Central memory CD4-positive, alpha-beta T cell (primary cell): ENCODE data around the gene ASTN1.

Experiments
- DNase-seq: peaks from one replicate; pipeline ENCODE4 v3.0.0; 2022

Gene ASTN1

DNA sequence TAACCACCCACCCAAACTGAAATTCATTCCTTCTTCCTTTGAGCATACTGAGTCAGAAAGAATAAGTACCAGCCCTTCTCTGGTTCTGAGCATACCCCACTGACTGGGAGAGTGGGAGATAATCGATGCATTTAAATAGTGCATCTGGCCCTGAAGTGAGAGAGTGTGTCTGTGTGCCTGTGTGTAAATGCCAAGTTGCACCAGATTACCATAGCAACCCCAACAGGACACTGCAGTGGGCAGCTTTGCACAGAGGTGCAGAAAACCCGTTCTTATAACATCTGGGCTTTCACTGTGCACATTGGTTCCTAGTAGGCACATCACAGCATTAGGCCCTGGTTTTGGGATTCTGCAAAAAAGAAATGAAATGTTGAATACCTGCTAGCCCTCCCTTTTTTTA, 2.3 kb downstream of the ASTN1 start:
- no peak for DNase-seq

DNA sequence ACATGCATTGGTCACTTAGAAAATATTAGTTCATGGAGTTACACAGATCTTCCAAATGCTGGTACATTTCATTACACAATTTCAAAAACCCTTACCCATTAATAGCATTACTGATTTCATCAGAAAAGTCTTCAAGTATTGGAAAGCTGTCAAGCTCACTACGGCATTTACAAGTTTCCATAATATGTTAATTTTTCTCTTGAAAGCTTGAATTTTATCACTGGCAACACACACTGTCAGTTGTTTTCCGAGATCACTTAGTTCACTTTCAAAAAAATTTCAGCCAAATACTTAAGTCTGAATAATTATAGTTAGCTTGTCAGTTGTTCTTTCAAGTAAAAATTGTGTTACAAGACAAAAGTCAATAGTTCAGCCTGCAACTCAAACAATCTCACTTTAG, 18.0 kb downstream of the ASTN1 start:
- no peak for DNase-seq

DNA sequence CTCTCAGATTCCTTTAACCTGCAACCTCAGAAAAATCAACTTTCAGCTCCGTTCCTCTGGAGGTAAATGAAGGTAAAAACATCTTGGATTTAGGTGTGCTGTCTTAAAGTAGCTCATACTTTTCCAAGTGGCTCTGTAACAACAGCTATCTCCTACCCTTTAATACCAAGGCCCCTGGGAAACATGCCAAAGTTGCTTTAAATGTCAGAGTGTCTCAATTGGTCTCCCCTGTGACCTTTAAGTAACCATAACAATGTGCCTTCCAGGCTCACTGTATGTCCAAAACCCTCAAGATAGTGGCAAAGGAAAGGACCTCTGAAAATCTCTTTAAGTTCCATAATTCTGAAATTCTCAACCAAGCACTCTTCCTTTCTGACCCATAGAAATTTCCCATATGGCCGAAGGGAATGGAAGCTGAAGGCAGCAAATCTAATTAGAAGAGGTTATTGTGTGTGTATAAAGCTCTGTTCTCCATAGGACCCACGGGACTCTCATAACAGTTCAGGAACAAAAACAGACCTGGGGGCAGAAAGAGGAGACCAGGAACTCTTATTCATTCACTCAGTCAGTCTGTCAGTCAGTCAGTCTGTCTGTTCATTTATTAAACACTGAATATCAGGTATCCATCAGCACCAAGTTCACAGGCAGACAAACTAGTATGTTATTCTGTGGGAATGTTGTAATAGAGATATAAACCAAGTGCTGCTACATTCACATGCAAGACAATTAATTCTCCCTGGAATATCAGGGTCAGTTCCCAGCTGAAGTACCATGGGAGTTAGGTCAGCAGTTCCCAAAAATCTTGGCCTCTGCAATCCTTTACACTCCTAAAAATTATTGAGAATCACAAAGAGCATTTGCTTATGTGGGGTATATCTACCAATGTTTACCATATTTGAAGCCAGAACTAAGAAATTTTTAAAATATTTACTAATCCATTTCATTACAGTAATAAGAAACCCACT, 19.1 kb downstream of the ASTN1 start:
- no peak for DNase-seq

DNA sequence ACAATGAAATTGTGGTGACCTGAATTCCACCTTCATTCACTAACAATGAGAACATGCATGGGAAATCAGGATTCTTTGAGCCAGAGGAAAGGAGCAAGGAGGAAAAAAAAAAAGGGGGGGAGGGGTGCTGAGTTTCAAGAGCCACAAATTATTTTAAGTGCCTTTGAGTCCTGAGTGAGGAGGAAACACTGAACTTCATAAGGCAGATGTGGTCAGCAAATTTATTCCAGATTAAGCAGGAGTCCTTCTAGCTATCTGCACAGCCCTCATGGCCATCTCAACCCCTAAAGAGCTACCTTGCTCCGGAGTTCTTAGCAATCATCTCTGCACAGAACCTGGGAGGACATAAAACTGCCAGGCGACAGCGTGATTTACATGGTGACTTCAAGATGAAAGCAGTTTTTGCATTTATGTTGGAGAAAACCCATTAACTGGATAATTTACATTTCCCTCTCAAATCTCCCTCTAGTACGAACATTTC, 21.7 kb downstream of the ASTN1 start:
- no peak for DNase-seq

DNA sequence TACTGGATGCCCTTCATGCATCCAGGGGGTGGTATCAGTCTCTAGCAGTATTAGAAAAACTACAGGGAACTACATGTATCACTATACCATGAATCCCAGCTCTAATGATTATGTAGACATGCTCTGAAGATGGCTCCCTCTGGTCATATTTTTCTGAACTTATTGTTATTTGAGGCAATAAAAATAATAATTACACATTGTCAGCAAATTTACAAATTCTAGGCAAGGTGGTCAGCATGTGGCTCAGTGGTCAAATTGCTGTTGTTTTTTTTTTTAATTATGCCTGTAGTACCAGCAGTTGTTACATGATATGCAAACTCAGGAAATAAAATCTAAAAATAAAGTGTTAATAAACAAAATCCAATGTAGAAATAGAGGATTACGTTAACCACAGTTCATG, 22.5 kb downstream of the ASTN1 start:
- no peak for DNase-seq

DNA sequence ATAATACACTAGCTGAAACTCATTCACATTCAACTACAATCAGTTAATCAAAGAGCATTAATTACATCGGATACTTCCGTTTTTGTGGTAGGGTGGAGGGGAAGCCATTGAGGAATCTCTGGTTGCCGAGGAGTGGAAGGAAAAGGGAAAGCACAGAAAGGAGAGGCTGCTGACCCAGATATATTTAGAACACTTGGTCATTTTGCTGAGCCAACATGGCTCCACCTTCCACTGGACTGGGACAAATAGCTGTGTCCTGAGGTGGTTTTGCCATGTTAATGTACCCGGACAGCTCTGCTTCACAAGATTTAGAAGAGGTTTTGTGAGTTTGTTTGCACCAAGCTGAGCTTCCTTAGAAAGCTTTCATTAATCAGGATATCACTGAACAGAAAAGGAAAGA, 26.2 kb downstream of the ASTN1 start:
- DNase-seq: no peak

DNA sequence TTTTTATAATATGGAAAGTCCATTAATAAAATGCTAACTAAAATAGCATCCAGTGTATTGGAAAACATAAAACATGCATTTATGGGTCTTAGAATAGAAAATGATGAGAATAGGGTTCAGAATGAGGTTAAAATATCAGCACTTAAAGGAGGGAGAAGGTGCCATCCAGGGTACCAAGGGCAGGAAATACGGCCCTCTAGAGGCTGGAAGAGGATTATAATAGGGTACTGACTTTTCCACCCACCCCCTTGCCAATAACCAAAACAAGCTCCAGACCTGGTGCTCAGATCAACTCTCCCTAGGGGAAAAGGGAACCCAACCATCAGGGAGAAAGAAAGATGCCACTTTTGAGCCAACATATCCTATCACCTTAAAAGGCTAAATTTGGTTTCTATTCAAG, 26.7 kb downstream of the ASTN1 start:
- no peak for DNase-seq

DNA sequence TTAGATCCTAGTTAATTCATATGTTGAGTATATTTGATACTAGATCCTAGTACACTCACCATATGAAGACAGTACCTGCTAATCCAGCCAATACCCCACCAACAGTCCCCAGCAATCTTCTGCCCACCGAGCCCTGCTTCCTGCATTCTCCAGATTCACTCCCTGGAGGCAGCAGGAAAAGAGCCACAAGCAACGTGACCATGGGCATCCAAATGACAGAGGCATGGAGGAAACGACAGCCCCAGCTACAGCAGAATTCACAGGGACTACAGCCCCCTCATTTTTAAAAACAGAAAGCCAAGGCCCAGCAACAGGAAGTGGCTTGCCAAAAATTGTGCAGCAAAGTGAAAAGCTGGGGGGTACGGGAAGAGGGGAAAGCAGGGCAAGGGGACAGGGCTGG, 29.3 kb downstream of the ASTN1 start:
- no peak for DNase-seq

DNA sequence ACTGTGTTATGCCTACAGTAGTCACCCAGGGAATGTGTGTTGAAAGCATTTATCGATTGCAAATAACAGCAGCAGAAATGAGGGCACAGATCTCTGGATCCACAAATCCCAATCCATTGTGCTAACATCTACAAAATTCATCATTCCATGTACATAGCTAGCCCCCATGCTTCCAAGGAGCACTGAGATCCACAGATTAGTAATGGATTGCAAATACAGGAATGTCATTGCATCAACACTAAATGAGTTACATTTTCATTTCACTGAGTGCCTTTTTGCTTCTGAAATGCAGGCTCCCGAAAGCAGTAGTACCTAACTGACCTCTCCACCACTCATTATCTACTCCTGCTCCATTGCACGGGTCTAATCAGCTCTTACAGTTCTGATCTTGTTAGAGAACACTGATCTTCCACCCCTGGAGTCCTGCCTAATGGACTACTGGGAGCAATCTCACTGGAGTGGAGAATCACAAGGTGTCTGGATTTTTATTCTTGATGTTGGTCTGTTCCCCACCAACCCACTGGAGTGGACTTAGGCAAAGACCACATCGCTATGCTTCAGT, 30.5 kb downstream of the ASTN1 start:
- no peak for DNase-seq

DNA sequence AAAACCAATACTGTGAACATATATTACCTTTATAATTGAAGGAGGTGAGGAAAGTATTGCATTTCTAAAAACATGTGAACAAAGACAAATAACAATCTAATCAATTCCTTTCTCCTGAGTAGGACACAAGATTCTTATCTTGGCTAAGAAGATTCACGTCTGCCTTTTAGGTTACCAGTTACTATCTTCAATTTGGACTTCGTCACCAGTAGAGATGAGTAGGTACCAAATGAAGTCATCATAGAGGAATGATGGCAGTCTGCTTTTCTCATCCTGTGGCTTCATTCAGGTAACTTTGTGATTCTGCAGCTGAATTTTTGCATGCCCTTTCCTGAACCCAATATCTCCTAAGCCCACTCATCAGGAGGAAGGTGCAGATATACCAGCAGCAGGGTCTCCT, 32.4 kb downstream of the ASTN1 start:
- DNase-seq: no peak

DNA sequence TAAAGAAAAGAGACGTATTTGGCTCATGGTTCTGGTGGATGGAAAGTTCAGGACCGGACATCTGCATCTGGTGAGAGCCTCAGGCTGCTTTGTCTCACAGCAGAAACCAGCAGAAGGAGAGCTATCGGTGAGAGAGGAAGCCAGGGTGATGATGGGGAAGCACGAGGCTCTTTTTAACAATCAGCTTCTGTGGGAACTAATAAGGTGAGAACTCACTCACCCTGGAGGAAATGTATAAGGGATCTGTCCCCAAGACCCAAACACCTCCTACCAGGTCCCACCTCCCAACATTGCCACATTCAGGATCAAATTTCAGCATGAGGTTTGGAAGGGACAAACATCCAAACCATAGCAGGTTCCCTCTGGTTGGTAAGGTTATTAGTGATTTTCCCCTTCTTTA, 32.8 kb downstream of the ASTN1 start:
- no peak for DNase-seq

DNA sequence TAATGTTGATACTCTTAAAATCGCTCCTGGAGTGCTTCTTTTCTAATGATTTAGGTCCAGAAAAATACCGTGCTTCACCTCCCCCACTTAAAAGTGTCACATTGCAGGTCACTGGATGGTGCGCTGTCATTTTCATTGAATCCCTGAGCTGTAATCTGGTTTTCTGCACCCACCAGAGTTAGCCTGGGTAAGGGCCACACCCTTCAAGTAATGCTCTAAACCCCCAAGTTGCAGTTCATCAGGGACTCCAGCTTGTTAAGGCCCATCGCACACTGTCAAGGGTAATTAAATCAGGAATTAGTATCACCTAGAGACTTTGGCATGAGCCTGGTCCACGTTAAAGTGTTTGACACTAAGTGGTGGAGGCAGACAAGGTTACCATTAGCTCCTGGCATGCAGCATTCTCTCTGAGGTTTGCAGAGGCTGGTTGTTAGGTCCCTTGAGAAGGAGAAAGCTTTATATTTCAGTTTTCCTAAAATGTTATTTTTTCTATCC, 34.0 kb downstream of the ASTN1 start:
- DNase-seq: no peak

DNA sequence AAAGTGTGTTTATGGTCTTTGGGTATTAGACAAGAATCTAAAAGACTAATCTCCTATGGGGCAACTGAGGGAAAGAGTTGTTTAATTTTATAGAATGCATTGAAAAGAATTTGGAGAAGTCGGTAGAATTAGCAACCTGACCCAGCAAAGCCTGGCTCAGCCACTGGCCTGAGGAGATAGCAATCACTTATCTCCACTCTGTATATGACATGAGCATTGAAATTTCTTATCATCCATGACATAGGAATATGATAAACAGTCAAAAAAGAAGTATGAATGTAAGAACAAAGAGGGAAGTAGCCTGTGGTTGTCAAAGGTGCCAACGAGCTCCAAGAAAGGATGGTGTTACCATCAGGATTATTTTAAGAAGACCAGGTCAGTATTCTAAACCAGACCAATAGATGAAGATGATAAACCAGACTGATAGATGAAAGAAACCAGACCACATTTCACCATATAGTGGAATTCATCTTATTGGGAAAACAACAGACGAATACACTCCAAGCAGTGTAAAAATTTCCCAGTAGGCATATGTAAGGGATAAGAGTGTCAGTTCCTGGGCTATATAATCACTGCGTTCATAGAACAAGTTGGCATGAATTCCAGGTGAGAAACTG, 35.7 kb downstream of the ASTN1 start:
- no peak for DNase-seq

DNA sequence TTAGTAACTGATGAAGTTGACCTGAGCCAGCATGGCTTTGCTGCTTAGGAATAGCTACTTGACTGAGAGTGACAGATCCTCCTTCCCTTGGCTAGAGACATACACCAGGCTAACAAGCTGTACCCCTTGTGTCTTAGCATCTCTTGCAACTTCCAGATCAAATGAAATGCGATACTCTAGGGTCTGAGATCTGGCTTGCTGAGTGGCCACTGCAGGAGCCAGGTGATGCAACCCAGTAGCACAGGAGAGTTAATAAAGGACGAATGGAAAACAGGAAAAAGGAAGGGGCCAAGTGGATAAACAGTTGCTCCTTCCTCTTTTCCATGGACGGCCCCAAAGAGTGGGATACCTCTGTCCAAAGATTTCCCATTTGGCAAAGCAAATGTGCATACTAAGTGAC, 38.2 kb downstream of the ASTN1 start:
- no peak for DNase-seq

DNA sequence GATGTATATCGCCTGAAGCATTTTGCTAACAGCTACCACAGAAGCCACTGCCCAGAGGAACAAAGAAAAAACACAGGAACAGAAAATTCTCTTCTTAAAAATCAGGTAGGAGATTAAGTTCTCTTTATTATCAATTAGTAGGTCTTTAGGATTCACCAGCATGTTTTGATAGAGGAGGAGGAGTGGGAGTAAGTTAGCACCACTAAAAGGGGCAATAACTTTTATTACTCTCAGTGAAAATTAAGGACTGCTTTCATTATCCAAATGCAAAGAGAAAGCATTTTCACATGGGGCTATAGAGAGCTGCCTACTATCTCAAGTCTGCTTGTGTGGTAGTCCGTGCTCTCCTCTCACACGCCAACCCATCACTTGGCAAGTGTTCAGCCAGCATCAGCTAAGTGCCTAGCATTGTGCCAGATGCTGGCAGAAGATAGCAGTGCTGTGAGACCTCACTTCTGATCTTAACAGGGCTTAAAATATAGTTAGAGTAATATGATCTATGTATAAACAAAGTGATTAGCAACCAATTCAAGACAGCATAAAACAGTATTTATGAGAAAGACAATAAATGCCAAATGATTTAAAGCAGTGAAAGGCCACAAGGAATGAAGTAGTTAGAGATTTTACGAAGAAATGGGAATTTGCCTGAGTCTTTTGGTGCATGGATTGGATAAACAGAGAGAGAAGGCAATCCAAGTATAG, 39.8 kb downstream of the ASTN1 start:
- no peak for DNase-seq

DNA sequence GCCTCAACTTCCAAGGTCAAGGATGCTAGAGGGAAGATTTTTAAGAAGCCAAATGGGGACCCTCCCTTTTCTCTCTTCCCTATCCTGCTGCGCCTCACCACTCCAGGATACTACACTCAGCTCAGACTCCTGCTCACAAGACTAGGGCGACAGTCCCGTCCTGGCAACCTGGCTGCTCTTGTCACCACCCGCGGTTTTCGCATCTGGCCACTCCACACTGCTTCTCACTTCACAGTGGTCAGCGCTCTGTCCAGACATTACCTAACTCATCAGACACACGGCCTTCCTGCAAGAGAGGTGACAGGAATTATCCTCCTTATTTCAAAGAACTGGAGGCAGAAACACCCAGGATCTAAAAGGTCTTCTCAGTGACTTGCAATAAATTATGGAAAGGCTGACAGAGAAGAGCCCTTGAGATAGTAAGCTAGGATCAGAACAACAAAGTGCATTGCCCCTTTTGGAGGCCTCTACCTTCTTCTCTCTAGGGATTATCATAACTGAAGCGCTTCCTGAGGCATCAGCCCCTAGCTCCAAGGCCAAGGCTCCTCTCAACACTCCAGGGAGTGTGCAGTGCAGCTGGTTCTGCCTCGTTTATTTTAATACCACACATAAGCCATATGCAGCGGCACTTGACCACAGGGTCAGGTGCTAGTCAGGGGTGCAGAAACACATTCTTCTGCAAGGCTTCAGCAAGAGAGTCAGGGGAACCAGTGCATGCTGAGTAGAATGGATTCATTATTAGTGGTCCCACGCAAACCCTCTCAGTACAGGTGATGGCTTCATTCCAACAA, 41.9 kb downstream of the ASTN1 start:
- no peak for DNase-seq

DNA sequence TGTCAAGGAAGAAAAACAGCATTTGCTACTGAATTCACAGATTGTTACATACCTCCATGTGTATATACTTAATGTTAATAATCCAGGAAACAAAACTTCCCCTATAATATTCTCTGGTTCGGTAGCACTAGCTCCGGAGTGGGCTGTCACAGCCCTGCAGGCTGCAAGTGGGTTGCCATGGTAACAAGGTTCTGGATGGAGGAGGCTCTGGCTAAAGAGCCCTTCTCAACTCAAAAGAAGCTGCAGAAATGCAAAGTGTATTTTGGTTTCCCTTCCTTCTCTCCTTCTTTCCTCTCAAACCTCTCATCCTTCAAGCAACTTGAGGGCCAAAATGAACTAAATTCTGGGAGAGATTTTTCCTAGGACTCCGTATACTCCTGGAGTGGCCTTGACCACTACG, 45.2 kb downstream of the ASTN1 start:
- DNase-seq: no peak

DNA sequence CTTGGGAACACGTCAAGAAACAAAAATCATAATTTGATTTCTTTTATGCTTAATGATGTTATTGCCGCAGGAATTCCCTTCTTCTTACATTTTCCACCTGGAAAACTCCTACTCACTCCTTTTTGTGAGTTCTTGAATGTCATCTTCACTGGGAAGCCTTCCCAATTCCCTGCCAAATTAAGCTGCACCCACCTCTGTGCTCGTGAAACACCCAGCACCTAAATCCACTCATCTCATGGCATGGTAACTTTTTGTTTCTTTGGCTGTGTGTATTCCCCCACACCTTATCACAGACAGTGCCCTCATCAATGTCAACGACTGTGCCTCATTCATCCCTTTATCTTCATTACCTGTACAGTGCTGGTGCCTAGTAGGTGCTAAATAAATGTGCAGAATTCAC, 45.6 kb downstream of the ASTN1 start:
- no peak for DNase-seq

DNA sequence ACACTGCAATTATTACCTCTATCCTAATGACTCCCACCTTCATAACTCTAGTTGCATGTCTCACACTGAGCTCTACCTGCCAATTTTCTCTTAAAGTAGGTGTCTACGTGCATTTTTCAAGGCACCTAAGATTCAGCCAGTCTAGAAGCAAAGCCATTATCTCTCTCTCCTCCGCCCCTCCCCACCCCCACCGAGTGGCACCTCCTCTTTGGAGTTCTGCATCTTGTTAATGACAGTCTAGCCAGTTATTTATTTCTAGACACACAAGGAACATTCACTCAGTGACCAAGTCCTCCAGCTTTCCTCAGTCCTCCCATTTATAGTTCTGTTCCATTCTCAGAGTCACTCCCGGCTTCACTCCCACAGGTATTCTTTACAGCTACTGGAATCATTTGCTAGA, 47.6 kb downstream of the ASTN1 start:
- DNase-seq: no peak

DNA sequence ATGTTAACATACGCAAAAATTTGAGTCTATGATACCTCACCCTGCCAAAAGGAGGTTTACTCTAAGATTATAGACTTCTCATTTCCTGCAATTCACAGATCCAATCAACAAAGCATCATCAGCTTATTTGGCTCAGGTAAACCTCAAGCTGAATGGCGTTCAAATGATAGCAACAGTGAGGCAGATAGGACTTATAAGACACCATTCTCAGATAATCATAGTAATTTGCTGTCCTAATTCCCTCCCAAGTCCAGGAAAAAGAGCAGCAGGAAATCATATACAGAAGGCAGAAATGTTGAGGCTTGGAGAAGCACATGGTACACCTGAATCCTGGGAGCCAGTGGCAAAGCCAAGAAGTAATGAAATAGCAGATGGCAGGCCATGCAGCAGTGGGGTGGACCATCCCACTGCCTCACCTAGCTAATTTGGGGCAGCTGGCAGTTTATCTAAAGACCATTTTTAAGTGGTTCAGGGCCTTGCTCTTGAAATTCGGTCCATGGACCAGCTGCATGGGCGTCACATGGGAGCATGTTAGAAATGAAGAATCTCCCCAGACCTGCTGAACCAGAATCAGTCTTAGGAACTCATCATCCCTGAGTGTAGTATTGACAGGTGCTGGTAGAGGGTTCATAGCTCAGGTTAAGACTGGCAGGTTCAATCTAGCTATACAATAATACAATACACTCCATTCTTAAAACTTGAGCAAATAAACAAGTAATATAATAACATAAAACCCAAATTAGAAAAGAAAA, 57.7 kb downstream of the ASTN1 start:
- DNase-seq: no peak

DNA sequence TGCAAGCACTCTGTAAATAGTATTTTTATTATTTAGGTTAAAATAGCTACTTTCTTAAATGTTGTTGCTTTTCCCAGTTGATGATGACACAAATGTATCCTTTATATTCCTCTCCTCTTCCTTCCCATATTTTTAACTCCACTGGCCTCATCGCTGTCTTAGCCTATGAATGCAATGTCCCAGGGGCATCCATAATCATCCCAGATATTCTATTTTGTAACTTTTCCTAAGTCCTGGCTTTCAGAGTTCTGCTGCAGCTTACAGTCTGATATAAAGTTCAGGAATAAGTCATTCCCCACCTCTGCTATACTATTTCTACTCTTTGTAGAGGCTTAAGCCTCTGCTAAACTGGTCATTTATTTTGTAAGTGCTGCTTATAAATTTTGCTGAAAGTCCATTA, 58.3 kb downstream of the ASTN1 start:
- no peak for DNase-seq
